ENCODE results near the gene PADI2.

The PADI2 gene

GRCh38 chr1:17158961-17159360 is 39.7 kb upstream of the PADI2 start:
- H4K8ac ChIP-seq (ENCODE audit: low read depth, low read length): no peak overlapping the region
- H3K23ac ChIP-seq (ENCODE audit: low read length): no peak overlapping the region
- H3K79me1 ChIP-seq (ENCODE audit: low read length): no peaks in the 10 kb centered on the region
- H3K27me3 ChIP-seq (ENCODE audit: insufficient read depth, low read length, poor library complexity): no peaks in the 10 kb centered on the region
- WGBS (ENCODE audit: extremely low coverage, insufficient coverage, low lambda C conversion rate): no CpG with 5 or more reads among the region's 2 CpGs
- no peak overlapping the region for H3K18ac ChIP-seq (ENCODE audit: low read length)
- no peaks in the 10 kb centered on the region for H3K36me3 ChIP-seq (ENCODE audit: control insufficient read depth, insufficient read depth, low read length)
- H3K9ac ChIP-seq (ENCODE audit: low read length): no peak overlapping the region
- no peak overlapping the region for H2BK120ac ChIP-seq (ENCODE audit: low read depth, low read length)
- H3K27ac ChIP-seq (ENCODE audit: low read depth, low read length): no peak overlapping the region
- no peak overlapping the region for H2AK5ac ChIP-seq (ENCODE audit: low read length)
- H4K5ac ChIP-seq (ENCODE audit: low read length): no peak overlapping the region
- no peak overlapping the region for H2BK5ac ChIP-seq (ENCODE audit: low read length)
- H3K4me3 ChIP-seq (ENCODE audit: low read length): no peak overlapping the region
- H3K4me2 ChIP-seq (ENCODE audit: low read length): no peak overlapping the region
- no peaks in the 10 kb centered on the region for H3K4me1 ChIP-seq (ENCODE audit: control insufficient read depth, low read depth, low read length)
- no peak for DNase-seq
- no peak overlapping the region for H3K4ac ChIP-seq (ENCODE audit: low read depth, low read length)
- no peak overlapping the region for H3K56ac ChIP-seq (ENCODE audit: low read length)
- H2BK15ac ChIP-seq (replicated peaks; ENCODE audit: low read depth): no peak overlapping the region
- no peaks in the 10 kb centered on the region for H3K79me2 ChIP-seq (ENCODE audit: control insufficient read depth, insufficient read depth, low read length)

DNA sequence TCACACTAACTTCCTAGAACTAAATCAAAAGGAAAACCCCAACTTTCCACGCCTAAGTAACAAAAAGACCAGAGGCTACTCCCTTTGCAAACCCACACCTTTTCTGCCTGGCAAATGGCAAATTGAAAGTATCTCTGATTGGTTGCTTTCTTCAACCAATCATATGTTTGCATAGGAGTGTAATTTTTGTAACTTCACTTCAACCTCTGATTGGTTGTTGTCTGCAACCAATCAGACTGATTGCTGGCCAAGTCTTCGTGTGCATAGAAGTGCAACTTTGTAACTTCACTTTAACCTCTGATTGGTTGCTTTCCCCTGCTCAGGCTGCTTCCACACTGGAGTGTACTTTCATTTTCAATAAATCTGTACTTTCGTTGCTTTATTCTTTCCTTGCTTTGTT is 36.9 kb upstream of the PADI2 start:
- Histone ChIP-seq H3K18ac (ENCODE audit: low read length) (no peak overlapping the region), H3K4ac (ENCODE audit: low read depth, low read length) (no peak overlapping the region), H3K27ac (ENCODE audit: low read depth, low read length) (no peak overlapping the region), H3K36me3 (ENCODE audit: control insufficient read depth, insufficient read depth, low read length) (no peaks in the 10 kb centered on the region), H3K4me1 (ENCODE audit: control insufficient read depth, low read depth, low read length) (no peaks in the 10 kb centered on the region), H3K4me2 (ENCODE audit: low read length) (no peak overlapping the region), H4K5ac (ENCODE audit: low read length) (no peak overlapping the region), H3K9ac (ENCODE audit: low read length) (no peak overlapping the region), H3K79me2 (ENCODE audit: control insufficient read depth, insufficient read depth, low read length) (no peaks in the 10 kb centered on the region), H3K79me1 (ENCODE audit: low read length) (no peaks in the 10 kb centered on the region), H3K4me3 (ENCODE audit: low read length) (no peak overlapping the region), H4K8ac (ENCODE audit: low read depth, low read length) (no peak overlapping the region), H2BK120ac (ENCODE audit: low read depth, low read length) (no peak overlapping the region), H2BK5ac (ENCODE audit: low read length) (no peak overlapping the region), H2AK5ac (ENCODE audit: low read length) (no peak overlapping the region), H2BK15ac (replicated peaks; ENCODE audit: low read depth) (no peak overlapping the region), H3K56ac (ENCODE audit: low read length) (no peak overlapping the region), H3K27me3 (ENCODE audit: insufficient read depth, low read length, poor library complexity) (no peaks in the 10 kb centered on the region), H3K23ac (ENCODE audit: low read length) (no peak overlapping the region)
- DNase-seq: no peak
- WGBS (ENCODE audit: extremely low coverage, insufficient coverage, low lambda C conversion rate): no CpG with 5 or more reads among the region's 3 CpGs

GRCh38 chr1:17155257-17155920 is 36.1 kb upstream of the PADI2 start:
- no peak for DNase-seq
- Histone ChIP-seq H3K23ac (ENCODE audit: low read length) (no peak overlapping the region), H3K4ac (ENCODE audit: low read depth, low read length) (no peak overlapping the region), H4K5ac (ENCODE audit: low read length) (no peak overlapping the region), H2BK120ac (ENCODE audit: low read depth, low read length) (no peak overlapping the region), H3K79me1 (ENCODE audit: low read length) (no peaks in the 10 kb centered on the region), H3K18ac (ENCODE audit: low read length) (no peak overlapping the region), H3K4me3 (ENCODE audit: low read length) (no peak overlapping the region), H2BK5ac (ENCODE audit: low read length) (no peak overlapping the region), H2AK5ac (ENCODE audit: low read length) (no peak overlapping the region), H3K27me3 (ENCODE audit: insufficient read depth, low read length, poor library complexity) (no peaks in the 10 kb centered on the region), H3K4me1 (ENCODE audit: control insufficient read depth, low read depth, low read length) (no peaks in the 10 kb centered on the region), H3K27ac (ENCODE audit: low read depth, low read length) (no peak overlapping the region), H3K56ac (ENCODE audit: low read length) (no peak overlapping the region), H3K79me2 (ENCODE audit: control insufficient read depth, insufficient read depth, low read length) (no peaks in the 10 kb centered on the region), H3K4me2 (ENCODE audit: low read length) (no peak overlapping the region), H3K9ac (ENCODE audit: low read length) (no peak overlapping the region), H2BK15ac (replicated peaks; ENCODE audit: low read depth) (no peak overlapping the region), H4K8ac (ENCODE audit: low read depth, low read length) (no peak overlapping the region), H3K36me3 (ENCODE audit: control insufficient read depth, insufficient read depth, low read length) (no peaks in the 10 kb centered on the region)
- WGBS (ENCODE audit: extremely low coverage, insufficient coverage, low lambda C conversion rate): no CpG with 5 or more reads among the region's 2 CpGs

- no CpG with 5 or more reads among the region's 8 CpGs for WGBS (ENCODE audit: extremely low coverage, insufficient coverage, low lambda C conversion rate)
- Histone ChIP-seq H3K4ac (ENCODE audit: low read depth, low read length) (no peak overlapping the region), H2BK15ac (replicated peaks; ENCODE audit: low read depth) (no peak overlapping the region), H2BK5ac (ENCODE audit: low read length) (no peak overlapping the region), H3K4me2 (ENCODE audit: low read length) (no peak overlapping the region), H3K9ac (ENCODE audit: low read length) (no peak overlapping the region), H3K36me3 (ENCODE audit: control insufficient read depth, insufficient read depth, low read length) (no peaks in the 10 kb centered on the region), H3K56ac (ENCODE audit: low read length) (no peak overlapping the region), H3K4me1 (ENCODE audit: control insufficient read depth, low read depth, low read length) (no peaks in the 10 kb centered on the region), H4K5ac (ENCODE audit: low read length) (no peak overlapping the region), H4K8ac (ENCODE audit: low read depth, low read length) (no peak overlapping the region), H2AK5ac (ENCODE audit: low read length) (no peak overlapping the region), H3K79me1 (ENCODE audit: low read length) (no peaks in the 10 kb centered on the region), H3K79me2 (ENCODE audit: control insufficient read depth, insufficient read depth, low read length) (no peaks in the 10 kb centered on the region), H2BK120ac (ENCODE audit: low read depth, low read length) (no peak overlapping the region), H3K18ac (ENCODE audit: low read length) (no peak overlapping the region), H3K27ac (ENCODE audit: low read depth, low read length) (no peak overlapping the region), H3K23ac (ENCODE audit: low read length) (no peak overlapping the region), H3K27me3 (ENCODE audit: insufficient read depth, low read length, poor library complexity) (no peaks in the 10 kb centered on the region), H3K4me3 (ENCODE audit: low read length) (no peak overlapping the region)
- no peak for DNase-seq
Observed at GRCh38 chr1:17149771-17150170, 30.5 kb upstream of the PADI2 start.

DNA sequence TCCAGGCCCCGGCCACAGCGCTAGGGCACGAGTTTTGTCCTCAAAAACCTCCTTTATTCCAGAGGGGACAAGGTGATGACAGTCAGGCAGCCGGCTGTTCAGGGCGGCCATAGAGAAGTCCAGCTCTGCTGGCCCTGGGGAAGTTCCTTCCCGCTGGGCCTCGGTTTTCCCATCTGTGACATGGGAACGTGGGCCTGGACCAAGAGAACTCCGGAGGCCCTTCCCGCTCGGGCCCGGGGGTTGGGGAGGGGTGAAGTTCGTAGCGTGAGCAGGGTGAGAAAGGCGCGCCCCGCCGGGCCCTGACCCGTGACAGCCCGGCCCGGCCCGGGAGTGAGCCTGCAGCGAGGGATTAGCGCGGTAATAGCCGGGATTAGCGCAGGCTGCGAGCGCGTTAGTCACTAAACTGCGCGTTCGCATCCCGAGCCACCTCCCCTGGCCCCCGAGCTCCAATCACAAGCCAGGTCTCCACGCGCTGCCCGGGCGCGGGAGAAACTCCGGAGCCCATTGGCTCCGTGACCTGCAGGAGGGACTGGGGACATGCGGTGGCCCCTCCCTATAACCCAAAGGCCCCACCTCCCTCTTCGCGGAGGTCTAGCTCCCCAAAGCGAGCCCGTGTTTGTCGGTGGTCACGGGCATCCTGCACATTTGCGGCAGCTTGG is 29.8 kb upstream of the PADI2 start:
- H4K5ac ChIP-seq (ENCODE audit: low read length): no peak overlapping the region
- no peak overlapping the region for H3K56ac ChIP-seq (ENCODE audit: low read length)
- H3K4me3 ChIP-seq (ENCODE audit: low read length): no peak overlapping the region
- no CpG with 5 or more reads among the region's 50 CpGs for WGBS (ENCODE audit: extremely low coverage, insufficient coverage, low lambda C conversion rate)
- no peaks in the 10 kb centered on the region for H3K79me2 ChIP-seq (ENCODE audit: control insufficient read depth, insufficient read depth, low read length)
- no peak overlapping the region for H3K4me2 ChIP-seq (ENCODE audit: low read length)
- no peak overlapping the region for H3K27ac ChIP-seq (ENCODE audit: low read depth, low read length)
- H3K36me3 ChIP-seq (ENCODE audit: control insufficient read depth, insufficient read depth, low read length): no peaks in the 10 kb centered on the region
- H3K4ac ChIP-seq (ENCODE audit: low read depth, low read length): no peak overlapping the region
- H3K4me1 ChIP-seq (ENCODE audit: control insufficient read depth, low read depth, low read length): no peaks in the 10 kb centered on the region
- H2BK15ac ChIP-seq (replicated peaks; ENCODE audit: low read depth): no peak overlapping the region
- H2BK120ac ChIP-seq (ENCODE audit: low read depth, low read length): no peak overlapping the region
- H2AK5ac ChIP-seq (ENCODE audit: low read length): no peak overlapping the region
- no peak overlapping the region for H4K8ac ChIP-seq (ENCODE audit: low read depth, low read length)
- H3K18ac ChIP-seq (ENCODE audit: low read length): no peak overlapping the region
- H3K79me1 ChIP-seq (ENCODE audit: low read length): no peaks in the 10 kb centered on the region
- no peaks in the 10 kb centered on the region for H3K27me3 ChIP-seq (ENCODE audit: insufficient read depth, low read length, poor library complexity)
- no peak overlapping the region for H3K9ac ChIP-seq (ENCODE audit: low read length)
- no peak overlapping the region for H2BK5ac ChIP-seq (ENCODE audit: low read length)
- no peak for DNase-seq
- H3K23ac ChIP-seq (ENCODE audit: low read length): no peak overlapping the region

GRCh38 chr1:17145648-17146047 is 26.4 kb upstream of the PADI2 start:
- H2AK5ac ChIP-seq (ENCODE audit: low read length): no peak overlapping the region
- no peak overlapping the region for H3K4ac ChIP-seq (ENCODE audit: low read depth, low read length)
- no peak for DNase-seq
- no peak overlapping the region for H2BK5ac ChIP-seq (ENCODE audit: low read length)
- no peak overlapping the region for H2BK120ac ChIP-seq (ENCODE audit: low read depth, low read length)
- H3K79me2 ChIP-seq (ENCODE audit: control insufficient read depth, insufficient read depth, low read length): no peaks in the 10 kb centered on the region
- no peak overlapping the region for H3K56ac ChIP-seq (ENCODE audit: low read length)
- no peak overlapping the region for H3K4me2 ChIP-seq (ENCODE audit: low read length)
- H4K5ac ChIP-seq (ENCODE audit: low read length): no peak overlapping the region
- H3K27me3 ChIP-seq (ENCODE audit: insufficient read depth, low read length, poor library complexity): no peaks in the 10 kb centered on the region
- no peak overlapping the region for H3K27ac ChIP-seq (ENCODE audit: low read depth, low read length)
- H4K8ac ChIP-seq (ENCODE audit: low read depth, low read length): no peak overlapping the region
- no peaks in the 10 kb centered on the region for H3K36me3 ChIP-seq (ENCODE audit: control insufficient read depth, insufficient read depth, low read length)
- no peak overlapping the region for H3K18ac ChIP-seq (ENCODE audit: low read length)
- no peak overlapping the region for H3K4me3 ChIP-seq (ENCODE audit: low read length)
- no peak overlapping the region for H2BK15ac ChIP-seq (replicated peaks; ENCODE audit: low read depth)
- WGBS (ENCODE audit: extremely low coverage, insufficient coverage, low lambda C conversion rate): no CpG with 5 or more reads among the region's 2 CpGs
- no peak overlapping the region for H3K23ac ChIP-seq (ENCODE audit: low read length)
- no peaks in the 10 kb centered on the region for H3K4me1 ChIP-seq (ENCODE audit: control insufficient read depth, low read depth, low read length)
- H3K79me1 ChIP-seq (ENCODE audit: low read length): no peaks in the 10 kb centered on the region
- H3K9ac ChIP-seq (ENCODE audit: low read length): no peak overlapping the region

Data from mesendoderm (in vitro differentiated cells).